Measurements from ENCODE around the gene MGAT4A. TPM values are rescaled to one million over a fixed set of nuclear protein-coding genes. Genes with fewer than 3 reads are reported as not detected.

The MGAT4A gene
- total and polyA plus RNA-seq, 7 donors = 3.0 to 12.3 (median 8.0) TPM

DNA sequence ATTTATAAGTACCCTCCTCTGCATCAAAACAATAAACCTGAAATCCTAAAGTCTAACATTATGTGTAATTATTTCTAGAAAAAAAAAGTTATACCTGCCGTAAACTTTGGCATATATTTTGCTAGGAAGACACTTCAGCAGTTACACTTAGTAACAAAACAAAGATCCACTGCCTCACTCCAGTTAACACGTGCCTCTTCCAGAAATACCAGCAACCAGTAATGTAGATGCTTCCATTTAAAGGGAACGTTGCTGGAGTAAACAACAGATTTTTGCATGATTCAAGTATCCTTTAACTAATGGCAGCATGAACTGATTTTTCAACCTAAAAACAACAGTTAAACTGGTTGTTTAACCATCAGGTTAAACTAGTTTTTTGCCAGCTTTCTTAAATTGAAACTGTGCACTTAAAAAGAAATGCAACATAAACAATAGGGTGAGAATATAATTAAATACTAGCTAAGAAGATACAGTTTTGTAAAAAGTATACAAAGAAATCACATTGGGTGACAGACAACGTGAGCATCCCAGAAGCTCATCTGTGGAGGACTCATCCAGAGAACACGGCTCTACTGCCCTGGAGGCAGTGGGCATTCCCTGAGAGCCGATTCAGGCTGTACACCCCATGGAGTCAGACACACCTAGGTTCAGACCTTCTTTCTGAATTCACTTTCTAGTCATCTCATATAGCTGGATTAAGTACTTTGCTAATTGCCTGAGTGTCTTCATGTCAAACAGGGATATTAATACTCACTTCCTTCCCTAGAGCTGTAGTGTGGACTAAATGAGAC is 22.3 kb downstream of the MGAT4A start:
- peak in 1 of 4 donors; percentile 86 for ATAC-seq
- H3K4me3 ChIP-seq = peak overlapping the region; percentile 22
- DNase-seq = no peak
- WGBS, 3 donors = 62 to 70% (median 62%) methylated on average over 6 of the region's 6 CpGs
- H3K27ac ChIP-seq = no peak overlapping the region
- H3K36me3 ChIP-seq (ENCODE audit: insufficient read depth in 1 of 2, low read depth in 1 of 2) = no peaks in the 10 kb centered on the region
- intact Hi-C loops (cut with DNase I) = no loop called here
- no peaks in the 10 kb centered on the region for H3K27me3 ChIP-seq (ENCODE audit: insufficient read depth in 3 of 3, low read length in 2 of 3)
- TF ChIP-seq, protein P1, sequence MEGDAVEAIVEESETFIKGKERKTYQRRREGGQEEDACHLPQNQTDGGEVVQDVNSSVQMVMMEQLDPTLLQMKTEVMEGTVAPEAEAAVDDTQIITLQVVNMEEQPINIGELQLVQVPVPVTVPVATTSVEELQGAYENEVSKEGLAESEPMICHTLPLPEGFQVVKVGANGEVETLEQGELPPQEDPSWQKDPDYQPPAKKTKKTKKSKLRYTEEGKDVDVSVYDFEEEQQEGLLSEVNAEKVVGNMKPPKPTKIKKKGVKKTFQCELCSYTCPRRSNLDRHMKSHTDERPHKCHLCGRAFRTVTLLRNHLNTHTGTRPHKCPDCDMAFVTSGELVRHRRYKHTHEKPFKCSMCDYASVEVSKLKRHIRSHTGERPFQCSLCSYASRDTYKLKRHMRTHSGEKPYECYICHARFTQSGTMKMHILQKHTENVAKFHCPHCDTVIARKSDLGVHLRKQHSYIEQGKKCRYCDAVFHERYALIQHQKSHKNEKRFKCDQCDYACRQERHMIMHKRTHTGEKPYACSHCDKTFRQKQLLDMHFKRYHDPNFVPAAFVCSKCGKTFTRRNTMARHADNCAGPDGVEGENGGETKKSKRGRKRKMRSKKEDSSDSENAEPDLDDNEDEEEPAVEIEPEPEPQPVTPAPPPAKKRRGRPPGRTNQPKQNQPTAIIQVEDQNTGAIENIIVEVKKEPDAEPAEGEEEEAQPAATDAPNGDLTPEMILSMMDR (IDR thresholded peaks at IDR 0.05) = no peak
- H3K4me1 ChIP-seq = peaks cover 18% of the 10 kb centered on the region
- no peaks in the 10 kb centered on the region for H3K9me3 ChIP-seq

DNA sequence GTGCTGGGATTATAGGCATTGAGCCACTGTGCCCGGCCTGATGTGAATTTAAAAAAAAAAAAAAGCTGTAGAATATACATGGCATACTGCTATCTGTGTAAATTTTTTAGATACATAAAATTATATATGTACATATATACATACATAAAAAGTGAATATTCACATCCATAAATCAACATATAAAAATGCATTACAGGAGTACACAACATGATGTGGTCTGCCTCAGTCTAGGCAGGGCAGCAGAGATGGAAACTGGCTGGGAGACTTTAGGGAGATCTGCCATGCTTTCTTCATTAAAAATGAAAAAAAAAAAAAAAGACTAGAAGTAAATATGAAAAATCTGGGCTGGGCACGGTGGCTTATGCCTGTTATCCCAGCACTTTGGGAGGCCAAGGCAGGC is 24.3 kb downstream of the MGAT4A start:
- TF ChIP-seq, protein P1 (IDR thresholded peaks at IDR 0.05) = no peak
- no peak overlapping the region for H3K27ac ChIP-seq
- H3K36me3 ChIP-seq (ENCODE audit: insufficient read depth in 1 of 2, low read depth in 1 of 2) = no peaks in the 10 kb centered on the region
- no peaks in the 10 kb centered on the region for H3K9me3 ChIP-seq
- no peak overlapping the region for H3K4me3 ChIP-seq
- DNase-seq (no peak), ATAC-seq (no peak)
- no peaks in the 10 kb centered on the region for H3K27me3 ChIP-seq (ENCODE audit: insufficient read depth in 3 of 3, low read length in 2 of 3)
- intact Hi-C loops (cut with DNase I) = no loop called here
- 74 to 79% (median 77%) methylated on average over 2 of the region's 2 CpGs for WGBS, 3 donors
- peaks cover 38% of the 10 kb centered on the region for H3K4me1 ChIP-seq

DNA sequence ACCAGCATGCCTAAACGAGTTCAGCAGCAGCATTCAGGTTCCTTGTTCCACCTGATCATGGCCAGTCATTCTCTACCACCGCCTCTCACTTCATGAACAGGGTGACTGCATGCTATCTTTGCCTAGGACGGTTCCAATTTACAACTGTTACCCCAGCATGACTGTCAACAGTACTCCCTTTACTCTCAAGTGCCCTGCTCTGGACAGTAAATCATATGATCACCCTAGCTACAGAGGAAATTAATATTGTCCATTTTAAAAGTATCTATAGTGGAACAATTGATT is 25.7 kb downstream of the MGAT4A start:
- peaks cover 51% of the 10 kb centered on the region for H3K4me1 ChIP-seq
- H3K27me3 ChIP-seq (ENCODE audit: insufficient read depth in 3 of 3, low read length in 2 of 3) = no peaks in the 10 kb centered on the region
- ATAC-seq (no peak), DNase-seq (no peak)
- no peaks in the 10 kb centered on the region for H3K36me3 ChIP-seq (ENCODE audit: insufficient read depth in 1 of 2, low read depth in 1 of 2)
- intact Hi-C loops (cut with DNase I) = no loop called here
- TF ChIP-seq, protein P1 (IDR thresholded peaks at IDR 0.05) = no peak
- WGBS, 3 donors = 89 to 99% (median 95%) methylated on average over 3 of the region's 3 CpGs
- no peak overlapping the region for H3K27ac ChIP-seq
- H3K4me3 ChIP-seq = no peak overlapping the region
- no peaks in the 10 kb centered on the region for H3K9me3 ChIP-seq

DNA sequence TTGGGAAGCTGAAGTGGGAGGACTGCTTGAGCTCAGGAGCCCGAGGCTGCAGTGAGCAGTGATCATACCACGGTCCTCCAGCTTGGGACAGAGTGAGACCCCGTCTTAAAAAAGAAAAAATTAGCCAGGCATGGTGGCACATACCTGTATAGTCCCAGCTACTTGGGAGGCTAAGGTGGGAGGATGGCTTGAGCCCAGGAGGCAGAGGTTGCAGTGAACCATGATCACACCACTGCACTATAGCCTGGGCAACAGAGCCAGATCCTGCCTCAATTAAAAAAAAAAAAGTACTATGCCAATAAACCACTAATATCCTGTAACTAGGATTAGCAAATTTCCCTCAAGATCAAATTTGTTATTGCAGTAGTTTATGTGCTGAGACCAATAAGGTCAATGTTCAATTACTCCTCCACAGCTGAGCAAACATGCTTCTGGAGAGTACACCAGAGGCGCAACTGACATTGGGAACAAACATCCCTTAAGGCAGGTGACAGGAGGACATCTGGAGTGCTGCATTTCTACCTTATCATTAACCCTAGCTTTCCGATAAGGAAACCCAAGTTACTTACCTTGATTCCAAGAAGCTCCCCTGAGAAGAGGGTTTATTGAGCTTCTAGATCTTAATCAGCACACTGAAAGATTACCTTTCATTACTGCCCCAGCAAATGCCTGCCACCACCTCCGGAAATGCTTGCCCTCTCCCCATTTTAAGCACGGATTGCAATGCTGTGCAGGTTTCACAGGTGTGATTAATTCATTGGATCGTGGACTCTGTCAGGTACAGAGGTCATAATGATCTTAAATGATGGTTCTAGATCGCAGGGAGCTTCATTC is 26.2 kb downstream of the MGAT4A start:
- H3K27me3 ChIP-seq (ENCODE audit: insufficient read depth in 3 of 3, low read length in 2 of 3) = no peaks in the 10 kb centered on the region
- H3K4me3 ChIP-seq = no peak overlapping the region
- ATAC-seq (no peak), DNase-seq (no peak)
- H3K36me3 ChIP-seq (ENCODE audit: insufficient read depth in 1 of 2, low read depth in 1 of 2) = no peaks in the 10 kb centered on the region
- intact Hi-C loops (cut with DNase I) = no loop called here
- TF ChIP-seq, protein P1 (IDR thresholded peaks at IDR 0.05) = no peak
- WGBS, 3 donors = 94 to 96% (median 95%) methylated on average over 9 of the region's 9 CpGs
- H3K9me3 ChIP-seq = no peaks in the 10 kb centered on the region
- peaks cover 56% of the 10 kb centered on the region for H3K4me1 ChIP-seq
- H3K27ac ChIP-seq = no peak overlapping the region

All from psoas muscle (tissue), 8 donors.